ENCODE results near the gene VCAN. TPM values are rescaled to one million over a fixed set of nuclear protein-coding genes. Genes with fewer than 3 reads are reported as not detected.

VCAN gene
- total RNA-seq, 6 donors from 2014 or later, result 73.3 to 254 (median 121) TPM

GRCh38 chr5:83539463-83539790, 67.9 kb downstream of the VCAN start:
- H3K27ac ChIP-seq, result no peak overlapping the region
- no peak for ATAC-seq (ENCODE audit: low FRiP score in 2 of 2)
- H3K4me1 ChIP-seq, result no peaks in the 10 kb centered on the region

GRCh38 chr5:83540105-83540504, 68.6 kb downstream of the VCAN start:
- no peak for DNase-seq
- H3K27ac ChIP-seq, result no peak overlapping the region
- WGBS, 2 donors, result 72 to 78% methylated on average over 2 of the region's 2 CpGs
- H3K27me3 ChIP-seq, result no peaks in the 10 kb centered on the region
- no peaks in the 10 kb centered on the region for H3K36me3 ChIP-seq
- ATAC-seq (ENCODE audit: low FRiP score in 2 of 2), result no peak
- no peaks in the 10 kb centered on the region for H3K4me1 ChIP-seq
- no peaks in the 10 kb centered on the region for H3K9me3 ChIP-seq
- TF ChIP-seq POLR2A (IDR thresholded peaks at IDR 0.05) (no peak), POLR2AphosphoS5 (IDR thresholded peaks at IDR 0.05) (no peak), CTCF (IDR thresholded peaks at IDR 0.05) (no peak)
- H3K4me3 ChIP-seq, result no peak overlapping the region

More at GRCh38 chr5:83539463-83539790, 67.9 kb downstream of the VCAN start:
- Histone ChIP-seq H3K9me3 (no peaks in the 10 kb centered on the region), H3K4me3 (no peak overlapping the region), H3K27me3 (no peaks in the 10 kb centered on the region), H3K36me3 (no peaks in the 10 kb centered on the region)
- WGBS, 2 donors, result 92 to 93% methylated on average over 1 of the region's 1 CpG
- no peak for DNase-seq
- TF ChIP-seq EP300 (IDR thresholded peaks at IDR 0.05) (no peak), CTCF (IDR thresholded peaks at IDR 0.05) (no peak), POLR2A (IDR thresholded peaks at IDR 0.05) (no peak), POLR2AphosphoS5 (IDR thresholded peaks at IDR 0.05) (no peak)

DNA sequence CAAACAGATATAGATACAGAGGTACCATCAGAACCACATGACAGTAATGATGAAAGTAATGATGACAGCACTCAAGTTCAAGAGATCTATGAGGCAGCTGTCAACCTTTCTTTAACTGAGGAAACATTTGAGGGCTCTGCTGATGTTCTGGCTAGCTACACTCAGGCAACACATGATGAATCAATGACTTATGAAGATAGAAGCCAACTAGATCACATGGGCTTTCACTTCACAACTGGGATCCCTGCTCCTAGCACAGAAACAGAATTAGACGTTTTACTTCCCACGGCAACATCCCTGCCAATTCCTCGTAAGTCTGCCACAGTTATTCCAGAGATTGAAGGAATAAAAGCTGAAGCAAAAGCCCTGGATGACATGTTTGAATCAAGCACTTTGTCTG, 69.2 kb downstream of the VCAN start:
- DNase-seq (no peak), ATAC-seq (ENCODE audit: low FRiP score in 2 of 2) (no peak)
- H3K36me3 ChIP-seq, result no peaks in the 10 kb centered on the region
- no peak for TF ChIP-seq CTCF (IDR thresholded peaks at IDR 0.05)
- TF ChIP-seq EP300 (IDR thresholded peaks at IDR 0.05), result no peak
- TF ChIP-seq POLR2AphosphoS5 (IDR thresholded peaks at IDR 0.05), result no peak
- no peak for TF ChIP-seq POLR2A (IDR thresholded peaks at IDR 0.05)
- H3K27ac ChIP-seq, result no peak overlapping the region
- H3K9me3 ChIP-seq, result no peaks in the 10 kb centered on the region
- 88 to 89% methylated on average over 3 of the region's 3 CpGs for WGBS, 2 donors
- no peak overlapping the region for H3K4me3 ChIP-seq
- H3K4me1 ChIP-seq, result no peaks in the 10 kb centered on the region
- H3K27me3 ChIP-seq, result no peaks in the 10 kb centered on the region

GRCh38 chr5:83542839-83543238, 71.3 kb downstream of the VCAN start:
- H3K4me1 ChIP-seq, result no peaks in the 10 kb centered on the region
- H3K36me3 ChIP-seq, result no peaks in the 10 kb centered on the region
- ATAC-seq (ENCODE audit: low FRiP score in 2 of 2) (no peak), DNase-seq (no peak)
- H3K9me3 ChIP-seq, result no peaks in the 10 kb centered on the region
- H3K4me3 ChIP-seq, result no peak overlapping the region
- TF ChIP-seq CTCF (IDR thresholded peaks at IDR 0.05) (no peak), POLR2AphosphoS5 (IDR thresholded peaks at IDR 0.05) (no peak), POLR2A (IDR thresholded peaks at IDR 0.05) (no peak), EP300 (IDR thresholded peaks at IDR 0.05) (no peak)
- WGBS, 2 donors, result 75 to 80% methylated on average over 1 of the region's 1 CpG
- H3K27me3 ChIP-seq, result no peaks in the 10 kb centered on the region
- no peak overlapping the region for H3K27ac ChIP-seq

DNA sequence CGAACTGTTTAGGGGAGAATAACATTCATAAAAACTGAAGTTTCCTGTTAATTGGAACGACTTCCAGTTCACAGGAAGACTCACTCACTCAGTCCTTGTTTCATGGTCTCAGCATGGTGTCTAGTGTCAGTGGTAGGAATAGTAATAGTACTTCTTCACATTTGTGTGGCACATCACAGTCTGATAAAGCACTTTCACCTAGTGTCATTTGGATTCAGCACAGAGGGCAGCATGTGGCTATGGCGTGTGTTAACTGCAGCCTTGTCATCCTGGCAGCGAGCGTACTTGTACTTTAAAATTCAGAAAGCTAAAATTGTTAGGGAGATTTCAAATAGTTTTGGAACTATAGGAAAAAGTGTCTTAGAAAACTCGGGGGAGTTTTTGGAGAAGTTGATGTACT, 72.4 kb downstream of the VCAN start:
- ATAC-seq (ENCODE audit: low FRiP score in 2 of 2), result no peak
- no peak for DNase-seq
- TF ChIP-seq POLR2A (IDR thresholded peaks at IDR 0.05) (no peak), CTCF (IDR thresholded peaks at IDR 0.05) (no peak), EP300 (IDR thresholded peaks at IDR 0.05) (no peak), POLR2AphosphoS5 (IDR thresholded peaks at IDR 0.05) (no peak)
- H3K9me3 ChIP-seq, result no peaks in the 10 kb centered on the region
- no peak overlapping the region for H3K4me3 ChIP-seq
- H3K27ac ChIP-seq, result no peak overlapping the region
- H3K4me1 ChIP-seq, result no peaks in the 10 kb centered on the region
- H3K36me3 ChIP-seq, result no peaks in the 10 kb centered on the region
- H3K27me3 ChIP-seq, result no peaks in the 10 kb centered on the region
- 60 to 79% methylated on average over 6 of the region's 6 CpGs for WGBS, 2 donors
